ENCODE measurements around the gene LRRC7. TPM values are rescaled to one million over a fixed set of nuclear protein-coding genes. Genes with fewer than 3 reads are reported as not detected.

LRRC7 gene
- total and polyA plus RNA-seq, 8 donors, result 0.12 to 2.2 (median 0.90) TPM

- DNase-seq (peak in 1 of 6 donors; percentile 20), FAIRE-seq (no peak), ATAC-seq (no peak)
- no peak for TF ChIP-seq CTCF (IDR thresholded peaks at IDR 0.05)
- intact Hi-C loops (cut with DNase I), result no loop called here
- Histone ChIP-seq H3K9me3 (no peaks in the 10 kb centered on the region), H3K4me3 (no peak overlapping the region), H3K27me3 (no peaks in the 10 kb centered on the region), H3K27ac (no peak overlapping the region), H3K4me1 (no peaks in the 10 kb centered on the region), H3K36me3 (no peaks in the 10 kb centered on the region)
- 73 to 88% methylated on average over 3 of the region's 3 CpGs for WGBS, 2 donors
Measured at GRCh38 chr1:69967245-69967766, 399.6 kb downstream of the LRRC7 start.

- no peak for TF ChIP-seq CTCF (IDR thresholded peaks at IDR 0.05)
- WGBS, 2 donors, result 42 to 50% methylated on average over 3 of the region's 3 CpGs
- FAIRE-seq (no peak), ATAC-seq (no peak), DNase-seq (no peak)
- Histone ChIP-seq H3K27ac (no peak overlapping the region), H3K4me3 (no peak overlapping the region), H3K36me3 (no peaks in the 10 kb centered on the region), H3K27me3 (no peaks in the 10 kb centered on the region), H3K4me1 (no peaks in the 10 kb centered on the region), H3K9me3 (no peaks in the 10 kb centered on the region)
- intact Hi-C loops (cut with DNase I), result no loop called here
Measured at GRCh38 chr1:69976896-69977295, 409.2 kb downstream of the LRRC7 start.

- H3K27me3 ChIP-seq, result no peaks in the 10 kb centered on the region
- H3K9me3 ChIP-seq, result no peaks in the 10 kb centered on the region
- no peak overlapping the region for H3K4me3 ChIP-seq
- TF ChIP-seq CTCF (IDR thresholded peaks at IDR 0.05), result no peak
- WGBS, 2 donors, result 35 to 44% methylated on average over 1 of the region's 1 CpG
- H3K27ac ChIP-seq, result no peak overlapping the region
- no peaks in the 10 kb centered on the region for H3K36me3 ChIP-seq
- FAIRE-seq (no peak), DNase-seq (no peak), ATAC-seq (no peak)
- intact Hi-C loops (cut with DNase I), result no loop called here
- no peaks in the 10 kb centered on the region for H3K4me1 ChIP-seq
Measured at GRCh38 chr1:69982992-69983391, 415.3 kb downstream of the LRRC7 start.

- intact Hi-C loops (cut with DNase I), result no loop called here
- WGBS, 2 donors, result 55 to 76% methylated on average over 1 of the region's 1 CpG
Measured at GRCh38 chr1:69985376-69985775, 417.7 kb downstream of the LRRC7 start.

More at GRCh38 chr1:69985376-69985775, 417.7 kb downstream of the LRRC7 start:
- TF ChIP-seq CTCF (IDR thresholded peaks at IDR 0.05), result no peak
- Histone ChIP-seq H3K27me3 (no peaks in the 10 kb centered on the region), H3K4me3 (no peak overlapping the region), H3K27ac (no peak overlapping the region), H3K9me3 (no peaks in the 10 kb centered on the region), H3K4me1 (no peaks in the 10 kb centered on the region), H3K36me3 (no peaks in the 10 kb centered on the region)
- DNase-seq, result no peak
- ATAC-seq, result no peak
- FAIRE-seq, result no peak

Measured in pancreas (tissue), 10 donors.